Neural crest cell (in vitro differentiated cells): Measurements from ENCODE around the gene VANGL2. TPM values are rescaled to one million over a fixed set of nuclear protein-coding genes. Genes with fewer than 3 reads are reported as not detected.

Source experiments
- DNase-seq: peaks from one replicate; pipeline ENCODE4 v3.0.0; 2021; ENCODE audit warnings: low read depth, mixed read lengths, low spot score
- H3K27ac Mint-ChIP-seq: one replicate; pipeline ENCODE4 v1.8.0; 2021; ENCODE audit warnings: mild to moderate bottlenecking, mixed read lengths; ENCODE audit not compliant: unreplicated experiment
- H3K27me3 Mint-ChIP-seq: 2 replicates; pipeline ENCODE4 v1.8.0; 2021; ENCODE audit warnings: low read depth, mild to moderate bottlenecking, mixed read lengths
- H3K36me3 Mint-ChIP-seq: 2 replicates; pipeline ENCODE4 v1.8.0; 2021; ENCODE audit warnings: low read depth, mild to moderate bottlenecking, mixed read lengths
- H3K4me1 Mint-ChIP-seq: 2 replicates; pipeline ENCODE4 v1.8.0; 2021; ENCODE audit warnings: mixed read lengths
- H3K4me3 Mint-ChIP-seq: one replicate; pipeline ENCODE4 v1.8.0; 2021; ENCODE audit warnings: mild to moderate bottlenecking, mixed read lengths
- H3K9me3 Mint-ChIP-seq: 2 replicates; pipeline ENCODE4 v1.8.0; 2021; ENCODE audit warnings: mixed read lengths
- CTCF ChIP-seq: fragments of 200-600 bp; sonication (generic); conservative IDR thresholded peaks from 2 replicates; pipeline ENCODE4 v1.5.0; 2021; ENCODE audit warnings: antibody characterized with exemption, mild to moderate bottlenecking
- total RNA-seq: library from RNA; stranded (reverse); gene quantifications from 2 replicates; pipeline ENCODE4 v1.2.1, GENCODE V29; 2021

VANGL2 gene
- total RNA-seq, 1 donor from 2014 or later, result 109 TPM

GRCh38 chr1:160425847-160426246 is 25.5 kb downstream of the VANGL2 start:
- no peak overlapping the region for H3K4me3 Mint-ChIP-seq
- no peak for DNase-seq
- no peak for TF ChIP-seq CTCF
- H3K36me3 Mint-ChIP-seq, result peaks cover 16% of the 10 kb centered on the region
- H3K27ac Mint-ChIP-seq, result peak overlapping the region; percentile 13
- H3K9me3 Mint-ChIP-seq, result no peaks in the 10 kb centered on the region
- no peaks in the 10 kb centered on the region for H3K27me3 Mint-ChIP-seq
- H3K4me1 Mint-ChIP-seq, result peaks cover 12% of the 10 kb centered on the region

DNA sequence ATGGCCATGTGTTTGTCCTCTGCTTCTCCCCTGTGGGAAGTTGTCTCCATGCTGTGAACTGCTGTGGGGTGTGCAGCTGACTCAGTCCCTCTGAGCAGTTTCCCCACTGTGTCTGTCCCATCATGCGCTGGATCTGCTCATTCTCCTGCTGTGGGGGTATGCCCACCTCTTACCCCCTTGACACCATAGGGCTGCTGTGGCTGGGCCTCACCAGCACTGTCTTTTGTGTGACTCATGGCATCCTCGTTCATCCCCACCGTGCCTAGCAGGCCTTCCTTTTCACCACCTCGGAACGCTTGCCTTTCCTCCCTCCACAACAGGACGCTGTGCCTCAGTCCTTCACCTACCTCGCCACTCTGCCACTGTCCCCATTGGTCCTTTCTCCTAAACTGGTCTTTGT is 27.3 kb downstream of the VANGL2 start:
- H3K4me1 Mint-ChIP-seq, result peaks cover 12% of the 10 kb centered on the region
- DNase-seq, result no peak
- no peaks in the 10 kb centered on the region for H3K9me3 Mint-ChIP-seq
- no peak overlapping the region for H3K4me3 Mint-ChIP-seq
- no peak for TF ChIP-seq CTCF
- H3K36me3 Mint-ChIP-seq, result peaks cover 17% of the 10 kb centered on the region
- no peaks in the 10 kb centered on the region for H3K27me3 Mint-ChIP-seq
- no peak overlapping the region for H3K27ac Mint-ChIP-seq

DNA sequence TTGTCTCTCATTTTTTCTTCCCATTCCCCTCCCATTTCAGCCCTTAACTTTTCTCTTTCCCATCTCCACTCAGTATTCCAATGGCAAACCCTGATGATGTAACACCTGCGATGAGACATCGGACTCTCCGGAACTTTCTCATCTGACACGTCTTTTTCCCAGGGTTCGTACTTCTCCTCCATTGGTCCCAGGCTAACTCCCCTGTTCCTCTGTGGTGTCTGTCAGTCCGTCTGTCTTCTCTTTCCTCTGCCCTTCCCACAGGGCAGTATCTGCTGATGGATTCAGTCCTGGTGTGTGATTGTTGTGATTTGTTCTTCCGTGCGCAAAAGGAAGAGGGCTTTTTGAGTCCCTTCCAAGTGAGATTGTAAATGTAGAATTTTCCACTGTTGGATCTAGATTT is 27.7 kb downstream of the VANGL2 start:
- H3K27ac Mint-ChIP-seq, result no peak overlapping the region
- peaks cover 17% of the 10 kb centered on the region for H3K36me3 Mint-ChIP-seq
- no peaks in the 10 kb centered on the region for H3K9me3 Mint-ChIP-seq
- H3K4me3 Mint-ChIP-seq, result no peak overlapping the region
- H3K4me1 Mint-ChIP-seq, result peaks cover 12% of the 10 kb centered on the region
- no peak for TF ChIP-seq CTCF
- DNase-seq, result no peak
- H3K27me3 Mint-ChIP-seq, result no peaks in the 10 kb centered on the region

DNA sequence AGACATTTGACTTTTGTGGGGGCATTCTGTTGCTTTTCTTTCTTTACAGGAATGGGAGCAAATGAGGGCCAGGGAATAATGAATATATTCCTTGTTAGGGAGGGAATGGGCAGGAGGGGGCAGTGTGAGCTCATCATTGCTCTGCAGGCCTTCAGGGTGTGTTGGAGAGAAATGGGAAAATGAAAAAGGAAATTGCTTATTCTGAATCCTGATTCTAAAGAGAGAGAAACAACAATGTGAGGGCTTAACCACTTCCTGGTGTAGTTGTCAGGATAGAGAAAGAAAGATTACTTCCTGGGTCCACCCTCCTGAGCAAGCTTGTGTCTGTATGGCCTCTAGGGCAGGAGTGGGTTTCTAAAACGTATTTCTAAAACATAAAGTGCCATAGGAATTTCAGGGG is 28.3 kb downstream of the VANGL2 start:
- Mint-ChIP-seq H3K27ac (peak overlapping the region; percentile 32), H3K36me3 (peaks cover 17% of the 10 kb centered on the region), H3K4me3 (no peak overlapping the region), H3K9me3 (no peaks in the 10 kb centered on the region), H3K4me1 (peaks cover 12% of the 10 kb centered on the region), H3K27me3 (no peaks in the 10 kb centered on the region)
- DNase-seq, result peak; percentile 27
- peak; percentile 71 for TF ChIP-seq CTCF

DNA sequence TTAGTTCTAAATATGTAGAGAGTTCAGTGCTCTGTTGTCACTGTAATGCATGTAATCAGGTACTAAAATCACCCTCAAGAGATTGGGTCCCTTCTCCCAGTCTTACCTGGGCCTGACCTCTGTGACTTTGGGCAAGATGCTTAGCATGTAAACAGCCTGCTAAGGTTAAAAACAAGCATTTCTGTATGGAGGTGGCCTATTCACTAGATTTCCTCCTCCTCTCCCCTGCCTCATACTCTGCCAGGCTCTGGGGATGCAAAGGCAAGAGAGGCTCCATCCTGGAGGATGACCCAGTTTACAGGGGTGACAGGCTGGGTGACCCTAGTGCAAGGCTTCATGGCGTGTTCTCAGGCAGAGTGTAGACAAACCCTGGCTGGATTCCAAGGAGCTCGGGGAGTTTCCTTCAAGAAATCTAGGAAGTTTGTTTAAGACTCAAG is 28.8 kb downstream of the VANGL2 start:
- no peak overlapping the region for H3K4me3 Mint-ChIP-seq
- peaks cover 16% of the 10 kb centered on the region for H3K36me3 Mint-ChIP-seq
- H3K9me3 Mint-ChIP-seq, result no peaks in the 10 kb centered on the region
- H3K27ac Mint-ChIP-seq, result no peak overlapping the region
- H3K4me1 Mint-ChIP-seq, result peaks cover 12% of the 10 kb centered on the region
- H3K27me3 Mint-ChIP-seq, result no peaks in the 10 kb centered on the region
- no peak for DNase-seq
- TF ChIP-seq CTCF, result no peak
